DND-41 (cell line): ENCODE data around the gene TAF1B.

Experiments used
- ATAC-seq: fragments of 200-7000 bp; cut with Tn5 transposase; 3 replicates; pipeline ENCODE4 v1.9.1; 2021; ENCODE audit warnings: low read depth; ENCODE audit not compliant: insufficient read depth
- DNase-seq: peaks from one replicate; pipeline ENCODE4 v3.0.0-alpha.2; 2020
- H2AFZ ChIP-seq: 2 replicates; pipeline ENCODE4 v1.6.0; 2012; ENCODE audit warnings: low read depth, low read length
- H3K27ac ChIP-seq: 2 replicates; pipeline ENCODE4 v1.5.1; 2012; ENCODE audit warnings: low read length, inconsistent platforms
- H3K27me3 ChIP-seq: fragments of 200-600 bp; sonication (generic); 2 replicates; pipeline ENCODE4 v1.6.0; 2012; ENCODE audit warnings: low read length, mild to moderate bottlenecking, inconsistent platforms; ENCODE audit not compliant: insufficient read depth, poor library complexity
- H3K36me3 ChIP-seq: 2 replicates; pipeline ENCODE4 v1.5.1; 2012; ENCODE audit warnings: low read length, inconsistent platforms; ENCODE audit not compliant: insufficient read depth
- H3K4me1 ChIP-seq: 2 replicates; pipeline ENCODE4 v1.5.1; 2012; ENCODE audit warnings: mild to moderate bottlenecking, low read length; ENCODE audit not compliant: insufficient read depth
- H3K4me2 ChIP-seq: 2 replicates; pipeline ENCODE4 v1.6.0; 2012; ENCODE audit warnings: mild to moderate bottlenecking, moderate library complexity, low read length, inconsistent platforms; ENCODE audit not compliant: insufficient read depth
- H3K4me3 ChIP-seq, 2 experiments: fragments of 200-600 bp in 1 of 2; shearing (Covaris generic) in 1 of 2; 2 replicates each; pipeline ENCODE4 v1.5.1; 2012 to 2016; ENCODE audit warnings: inconsistent platforms in 2 of 2, low read length in 2 of 2, mild to moderate bottlenecking in 2 of 2, low read depth in 1 of 2, moderate library complexity in 1 of 2
- H3K79me2 ChIP-seq: 2 replicates; pipeline ENCODE4 v1.6.0; 2012; ENCODE audit warnings: low read length, inconsistent platforms; ENCODE audit not compliant: insufficient read depth
- H3K9ac ChIP-seq: 2 replicates; pipeline ENCODE4 v1.6.0; 2012; ENCODE audit warnings: low read depth, mild to moderate bottlenecking, inconsistent platforms, low read length, moderate library complexity
- H3K9me3 ChIP-seq: 2 replicates; pipeline ENCODE4 v1.5.1; 2012; ENCODE audit warnings: low read length, moderate library complexity, mild to moderate bottlenecking, inconsistent platforms; ENCODE audit not compliant: insufficient read depth, severe bottlenecking
- H4K20me1 ChIP-seq: 2 replicates; pipeline ENCODE4 v1.6.0; 2012; ENCODE audit warnings: low read length; ENCODE audit not compliant: insufficient read depth
- EZH2 ChIP-seq: IDR thresholded peaks from 3 replicates; pipeline ENCODE4 v1.6.1; 2012; ENCODE audit warnings: borderline replicate concordance, low read depth, mild to moderate bottlenecking, moderate library complexity, low read length, inconsistent platforms; ENCODE audit not compliant: severe bottlenecking
- TF ChIP-seq, protein P1 (sequence below): IDR thresholded peaks from 2 replicates; pipeline ENCODE4 v1.5.1; 2012; ENCODE audit warnings: borderline replicate concordance, low read length, moderate library complexity, mild to moderate bottlenecking; ENCODE audit not compliant: poor library complexity, severe bottlenecking; ENCODE audit errors: extremely low read depth

Gene TAF1B

DNA sequence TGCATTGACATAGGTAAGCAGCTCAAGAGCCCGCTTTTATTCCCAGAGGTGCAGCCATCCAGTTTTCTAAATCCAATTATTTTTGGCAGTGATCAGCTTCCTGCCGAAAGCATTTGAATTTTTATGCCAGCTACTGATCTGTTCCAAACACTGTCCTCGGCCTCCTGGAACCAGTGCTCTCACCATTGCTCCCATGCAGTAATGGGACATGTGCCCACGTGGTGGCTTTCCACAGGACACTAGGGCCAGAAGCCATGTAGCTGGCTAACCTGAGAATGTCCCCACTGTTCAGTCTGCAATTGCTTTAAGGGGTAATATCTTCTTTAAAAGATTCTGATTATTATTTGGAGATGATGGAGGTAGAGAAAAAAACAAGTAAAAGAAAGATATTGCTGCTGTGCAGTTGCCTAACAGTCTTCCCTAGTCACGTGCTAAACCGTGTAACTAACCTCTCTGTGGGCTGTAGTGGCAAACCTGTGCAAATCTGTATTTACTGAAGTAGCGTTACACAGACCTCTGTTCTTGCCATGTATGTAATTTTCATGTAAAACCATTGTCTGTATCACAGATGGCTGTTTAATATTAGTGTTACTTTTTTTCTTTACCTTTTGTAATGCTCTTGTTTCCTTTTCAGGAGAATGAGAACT, 121.2 kb downstream of the TAF1B start:
- H3K4me2 ChIP-seq: no peak overlapping the region
- H3K27ac ChIP-seq: no peak overlapping the region
- DNase-seq (no peak), ATAC-seq (no peak)
- H3K27me3 ChIP-seq: no peaks in the 10 kb centered on the region
- H4K20me1 ChIP-seq: no peaks in the 10 kb centered on the region
- no peaks in the 10 kb centered on the region for H3K79me2 ChIP-seq
- no peak overlapping the region for H2AFZ ChIP-seq
- H3K9me3 ChIP-seq: no peaks in the 10 kb centered on the region
- TF ChIP-seq, protein P1, sequence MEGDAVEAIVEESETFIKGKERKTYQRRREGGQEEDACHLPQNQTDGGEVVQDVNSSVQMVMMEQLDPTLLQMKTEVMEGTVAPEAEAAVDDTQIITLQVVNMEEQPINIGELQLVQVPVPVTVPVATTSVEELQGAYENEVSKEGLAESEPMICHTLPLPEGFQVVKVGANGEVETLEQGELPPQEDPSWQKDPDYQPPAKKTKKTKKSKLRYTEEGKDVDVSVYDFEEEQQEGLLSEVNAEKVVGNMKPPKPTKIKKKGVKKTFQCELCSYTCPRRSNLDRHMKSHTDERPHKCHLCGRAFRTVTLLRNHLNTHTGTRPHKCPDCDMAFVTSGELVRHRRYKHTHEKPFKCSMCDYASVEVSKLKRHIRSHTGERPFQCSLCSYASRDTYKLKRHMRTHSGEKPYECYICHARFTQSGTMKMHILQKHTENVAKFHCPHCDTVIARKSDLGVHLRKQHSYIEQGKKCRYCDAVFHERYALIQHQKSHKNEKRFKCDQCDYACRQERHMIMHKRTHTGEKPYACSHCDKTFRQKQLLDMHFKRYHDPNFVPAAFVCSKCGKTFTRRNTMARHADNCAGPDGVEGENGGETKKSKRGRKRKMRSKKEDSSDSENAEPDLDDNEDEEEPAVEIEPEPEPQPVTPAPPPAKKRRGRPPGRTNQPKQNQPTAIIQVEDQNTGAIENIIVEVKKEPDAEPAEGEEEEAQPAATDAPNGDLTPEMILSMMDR: no peak
- TF ChIP-seq EZH2: no peak
- H3K36me3 ChIP-seq: peaks cover 27% of the 10 kb centered on the region; the same call in 1 of the 2 replicates
- H3K4me3 ChIP-seq: no peak overlapping the region
- H3K9ac ChIP-seq: no peak overlapping the region
- no peaks in the 10 kb centered on the region for H3K4me1 ChIP-seq

DNA sequence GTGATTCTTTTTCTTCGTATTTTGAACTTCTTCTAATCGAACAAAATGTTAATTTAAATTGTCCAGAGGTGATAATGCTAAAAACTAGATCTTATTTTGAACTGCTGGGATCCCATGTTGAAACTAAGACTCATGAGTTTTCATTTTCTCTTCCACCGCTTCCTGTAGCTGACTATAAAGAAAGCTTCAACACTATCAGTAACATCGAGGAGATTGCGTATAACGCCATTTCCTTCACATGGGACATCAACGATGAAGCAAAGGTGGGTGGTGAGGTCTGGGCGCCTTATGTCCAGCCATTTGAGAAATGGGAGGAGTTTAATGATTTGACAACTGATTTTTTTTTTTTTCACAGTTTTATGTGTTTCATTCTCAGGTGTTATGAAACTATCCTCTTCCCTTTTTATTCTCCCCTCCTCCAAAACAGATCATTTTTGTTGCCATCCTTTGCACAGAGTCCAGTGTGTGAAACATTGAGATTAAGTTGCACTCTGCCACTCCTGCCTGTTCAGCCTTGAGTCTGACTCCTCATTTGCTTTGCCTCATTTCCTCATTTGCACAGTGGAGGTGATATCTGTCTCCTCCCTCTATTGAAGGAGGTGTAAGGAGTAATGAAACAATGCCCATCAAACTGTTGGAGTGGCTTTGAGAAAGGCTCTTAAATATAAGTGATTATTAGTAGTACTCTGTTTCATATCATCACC, 122.0 kb downstream of the TAF1B start:
- Histone ChIP-seq H3K36me3 (peaks cover 27% of the 10 kb centered on the region; the same call in 1 of the 2 replicates), H3K79me2 (no peaks in the 10 kb centered on the region), H3K9ac (no peak overlapping the region), H4K20me1 (no peaks in the 10 kb centered on the region), H3K4me2 (no peak overlapping the region), H3K4me3 (no peak overlapping the region), H2AFZ (no peak overlapping the region), H3K27ac (no peak overlapping the region), H3K4me1 (no peaks in the 10 kb centered on the region), H3K27me3 (no peaks in the 10 kb centered on the region), H3K9me3 (no peaks in the 10 kb centered on the region)
- DNase-seq (no peak), ATAC-seq (no peak)
- no peak for TF ChIP-seq EZH2
- TF ChIP-seq, protein P1: no peak

DNA sequence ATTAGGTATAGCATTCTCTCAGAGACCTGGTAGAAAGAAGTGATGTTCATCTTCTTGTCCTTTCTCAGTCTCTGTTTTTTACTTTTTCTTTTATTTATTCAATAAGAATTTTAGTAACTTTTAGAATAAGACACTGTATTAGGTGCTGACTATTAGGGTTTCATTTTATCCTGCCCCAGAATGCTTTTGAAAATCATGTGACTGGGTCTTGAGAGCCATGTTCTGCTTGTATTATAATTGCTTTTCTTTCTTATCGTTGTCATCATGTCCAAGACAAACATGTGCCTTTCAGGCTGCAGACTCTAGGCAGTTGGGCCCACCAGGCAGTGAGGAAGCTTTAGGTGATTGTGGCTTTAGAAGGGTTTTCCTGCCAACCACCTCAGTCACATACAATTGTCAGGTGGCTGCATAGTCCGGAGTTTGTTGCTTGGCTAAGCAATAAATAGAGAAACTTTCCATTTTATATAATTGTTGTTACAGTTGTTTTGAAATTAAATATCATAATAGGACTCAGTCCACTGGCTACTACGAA, 123.3 kb downstream of the TAF1B start:
- no peak overlapping the region for H3K9ac ChIP-seq
- H3K36me3 ChIP-seq: peaks cover 21% of the 10 kb centered on the region; the same call in 1 of the 2 replicates
- H3K27me3 ChIP-seq: no peaks in the 10 kb centered on the region
- no peaks in the 10 kb centered on the region for H3K4me1 ChIP-seq
- H3K4me3 ChIP-seq: no peak overlapping the region
- no peak overlapping the region for H3K4me2 ChIP-seq
- DNase-seq: no peak
- no peaks in the 10 kb centered on the region for H3K9me3 ChIP-seq
- no peaks in the 10 kb centered on the region for H3K79me2 ChIP-seq
- no peak overlapping the region for H2AFZ ChIP-seq
- H4K20me1 ChIP-seq: no peaks in the 10 kb centered on the region
- H3K27ac ChIP-seq: no peak overlapping the region
- no peak for ATAC-seq
- TF ChIP-seq EZH2: no peak
- TF ChIP-seq, protein P1: no peak
